GM12891 (cell line): ENCODE data around the gene PDS5A.

Experiments used
- PAX5 ChIP-seq: IDR thresholded peaks from 2 replicates; pipeline ENCODE4 v1.6.1; 2011; ENCODE audit warnings: low read length, moderate library complexity, mild to moderate bottlenecking; ENCODE audit not compliant: insufficient read depth, severe bottlenecking
- POLR2A ChIP-seq: IDR thresholded peaks from 2 replicates; pipeline ENCODE4 v1.6.1; 2011; ENCODE audit warnings: low read depth, low read length, control low read depth
- POLR2AphosphoS5 ChIP-seq: IDR thresholded peaks from 2 replicates; pipeline ENCODE4 v1.6.1; 2011; ENCODE audit warnings: low read depth, low read length, control low read depth
- POU2F2 ChIP-seq: IDR thresholded peaks from 2 replicates; pipeline ENCODE4 v1.6.1; 2011; ENCODE audit warnings: low read depth, mild to moderate bottlenecking, control low read depth, low read length, moderate library complexity
- TAF1 ChIP-seq: IDR thresholded peaks from 2 replicates; pipeline ENCODE4 v1.6.1; 2011; ENCODE audit warnings: low read depth, low read length, control low read depth

- no peak for TF ChIP-seq POLR2A
- TF ChIP-seq TAF1, result no peak
- TF ChIP-seq POU2F2, result no peak
- no peak for TF ChIP-seq POLR2AphosphoS5
- no peak for TF ChIP-seq PAX5
These were observed 79.7 kb downstream of the PDS5A start for GRCh38 chr4:39898015-39898414.
